Activated CD8-positive, alpha-beta memory T cell treated with anti-CD3 and anti-CD28 coated beads for 24 hours (primary cell): Measurements from ENCODE around the gene TEX264.

Experiments used
- DNase-seq: peaks from one replicate; pipeline ENCODE4 v3.0.0-alpha.2; 2020

Gene TEX264

GRCh38 chr3:51676102-51676640, 5.1 kb downstream of the TEX264 start:
- no peak for DNase-seq

DNA sequence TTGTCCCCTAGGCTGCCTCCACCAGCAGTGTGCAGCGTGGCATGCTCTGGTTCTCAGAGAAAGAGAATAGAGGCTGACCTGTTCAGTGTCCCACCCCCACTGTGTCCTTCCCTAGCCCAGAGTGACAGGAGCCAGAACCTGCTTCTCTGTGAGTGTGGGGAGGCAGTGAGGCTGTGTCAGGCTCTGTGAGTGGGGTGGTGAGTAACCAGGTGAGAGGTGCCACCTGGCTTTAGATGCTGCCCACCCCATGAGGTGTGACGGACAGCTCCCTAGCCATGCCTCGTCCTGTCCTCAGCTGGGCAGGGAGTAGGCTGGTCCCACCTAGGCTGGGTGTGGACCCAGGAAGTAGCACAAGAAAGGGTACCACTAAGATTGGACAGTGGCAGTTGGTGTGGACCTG, 6.3 kb downstream of the TEX264 start:
- no peak for DNase-seq

- no peak for DNase-seq
Measured at GRCh38 chr3:51678186-51678585, 7.1 kb downstream of the TEX264 start.

DNA sequence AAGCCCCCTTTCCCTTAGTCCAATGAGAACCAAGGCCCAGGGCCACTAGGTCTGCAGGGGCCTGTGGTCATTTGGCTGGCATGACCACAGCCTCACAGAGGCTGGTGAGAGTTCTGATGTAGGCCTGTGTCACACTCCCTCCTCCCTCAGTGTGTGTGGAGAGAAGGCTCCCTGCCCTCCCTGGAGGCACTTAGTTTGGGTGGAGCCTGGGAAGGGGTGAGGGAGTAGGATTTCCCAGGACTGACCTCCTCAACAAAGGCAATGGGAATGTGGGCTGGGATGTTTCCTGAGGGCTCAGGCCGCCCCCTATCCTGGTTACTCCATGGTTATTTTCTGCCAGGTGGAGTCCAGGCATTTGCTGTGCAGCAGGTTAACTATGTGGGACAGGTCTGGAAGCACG, 7.6 kb downstream of the TEX264 start:
- DNase-seq, result no peak

DNA sequence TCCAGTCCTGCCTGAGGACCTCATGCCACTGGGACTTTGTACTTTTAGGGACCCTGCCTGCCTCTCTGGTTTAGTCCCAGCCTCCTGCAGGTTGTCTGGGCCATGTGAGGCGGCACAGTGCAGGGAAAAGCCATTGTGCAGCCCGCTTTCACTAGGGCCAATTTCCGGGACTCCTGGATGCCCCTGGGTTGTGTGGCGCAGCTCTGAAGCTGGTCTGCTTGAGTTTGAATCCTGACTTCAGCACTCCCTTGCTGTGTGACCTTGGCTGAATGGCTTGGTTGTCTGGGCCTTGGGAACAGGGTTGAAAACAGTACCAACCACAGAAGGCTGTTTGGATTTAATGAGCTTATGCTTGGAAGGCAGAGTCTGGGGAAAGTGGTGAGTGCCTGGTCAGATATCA, 8.3 kb downstream of the TEX264 start:
- DNase-seq, result no peak

DNA sequence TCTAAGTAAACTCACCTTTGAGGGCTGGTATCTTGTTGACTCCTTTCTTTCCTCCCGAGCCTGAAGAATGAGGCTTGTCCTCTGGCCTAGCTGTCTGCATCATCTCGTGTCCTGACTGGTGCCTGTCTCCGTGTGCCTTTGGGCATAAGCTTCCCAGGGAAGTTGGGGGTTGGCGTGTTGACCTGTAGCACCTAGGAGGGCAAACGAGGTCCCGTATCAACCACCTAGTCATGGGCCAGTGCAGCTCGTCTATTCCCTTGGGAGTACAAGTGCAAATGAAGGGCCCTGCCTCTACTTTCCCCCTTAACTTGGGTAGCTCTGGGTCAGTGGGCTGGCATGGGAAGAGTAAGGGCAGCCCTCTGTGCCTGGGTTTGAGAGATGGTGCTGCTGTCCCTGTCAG, 8.7 kb downstream of the TEX264 start:
- no peak for DNase-seq

DNA sequence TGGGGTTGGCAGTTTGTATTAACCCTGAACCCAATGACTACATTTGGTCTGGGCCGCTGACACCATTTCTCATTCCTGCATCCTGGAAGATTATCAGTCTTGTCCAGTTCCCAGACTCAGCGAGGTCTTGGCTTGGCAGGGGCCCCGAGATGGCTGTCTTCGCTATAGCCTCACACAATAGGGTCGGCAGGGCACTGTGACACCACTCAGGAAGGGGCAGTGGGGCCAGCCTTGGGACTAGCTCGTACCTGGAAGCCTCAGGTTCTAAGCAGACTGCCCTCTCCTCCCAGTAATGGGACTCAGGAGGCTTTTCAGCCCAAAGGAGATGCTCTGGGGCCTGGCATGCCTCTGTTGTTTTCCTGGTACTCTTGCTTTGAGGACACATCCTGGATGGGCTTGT, 9.1 kb downstream of the TEX264 start:
- DNase-seq, result no peak

GRCh38 chr3:51680663-51681230, 9.7 kb downstream of the TEX264 start:
- no peak for DNase-seq

- no peak for DNase-seq
Measured at GRCh38 chr3:51681453-51681852, 10.4 kb downstream of the TEX264 start.

- peak; percentile 82 for DNase-seq
Measured at GRCh38 chr3:51682079-51682478, 11.0 kb downstream of the TEX264 start.

GRCh38 chr3:51682526-51682925, 11.5 kb downstream of the TEX264 start:
- no peak for DNase-seq

- no peak for DNase-seq
Measured at GRCh38 chr3:51683566-51683965, 12.5 kb downstream of the TEX264 start.

- no peak for DNase-seq
Measured at GRCh38 chr3:51684971-51685751, 14.1 kb downstream of the TEX264 start.

GRCh38 chr3:51686056-51686455, 15.0 kb downstream of the TEX264 start:
- DNase-seq, result no peak

- peak; percentile 87 for DNase-seq
Measured at GRCh38 chr3:51686512-51687215, 15.6 kb downstream of the TEX264 start.

GRCh38 chr3:51687431-51688205, 16.6 kb downstream of the TEX264 start:
- no peak for DNase-seq

DNA sequence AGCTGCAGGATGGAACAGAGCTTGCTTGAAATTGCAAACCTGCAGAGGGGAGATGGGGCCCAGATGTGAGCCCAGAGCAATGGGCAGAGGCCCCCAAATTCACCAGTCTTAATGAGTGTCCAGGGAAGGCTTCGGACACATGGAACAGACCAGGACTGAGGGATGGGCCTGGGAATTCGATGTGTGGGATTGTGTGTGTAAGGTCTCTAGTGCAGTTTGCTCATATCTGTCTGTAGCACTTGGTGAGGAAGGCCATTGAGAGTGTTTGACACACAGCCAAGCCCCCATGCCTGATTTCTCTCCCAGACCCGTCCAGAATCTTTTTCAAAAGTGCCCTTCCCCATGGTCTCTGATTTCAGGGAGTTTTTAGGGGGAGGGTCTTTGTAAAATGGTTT, 17.2 kb downstream of the TEX264 start:
- DNase-seq, result no peak

- DNase-seq, result no peak
Measured at GRCh38 chr3:51691021-51691420, 20.0 kb downstream of the TEX264 start.

DNA sequence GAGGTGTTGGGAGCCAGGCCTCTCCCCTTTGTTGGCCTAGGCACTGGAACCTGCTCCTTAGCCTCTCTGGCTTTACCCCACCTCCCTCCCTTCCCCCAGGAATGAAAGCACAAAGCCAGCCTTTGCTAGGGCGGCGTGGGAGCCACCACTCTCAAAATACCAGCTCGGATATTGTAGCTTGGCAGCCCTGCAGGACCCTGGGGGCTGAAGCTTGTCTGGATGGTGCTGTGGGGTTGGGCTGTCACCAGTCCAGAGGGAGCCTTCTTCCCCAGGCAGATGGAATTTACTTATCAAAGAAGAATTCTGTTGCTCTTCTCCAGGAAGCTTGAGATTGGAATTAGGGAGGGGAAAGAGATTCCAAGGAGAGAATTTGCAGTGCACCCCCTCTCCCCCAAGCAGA, 20.9 kb downstream of the TEX264 start:
- DNase-seq, result no peak

DNA sequence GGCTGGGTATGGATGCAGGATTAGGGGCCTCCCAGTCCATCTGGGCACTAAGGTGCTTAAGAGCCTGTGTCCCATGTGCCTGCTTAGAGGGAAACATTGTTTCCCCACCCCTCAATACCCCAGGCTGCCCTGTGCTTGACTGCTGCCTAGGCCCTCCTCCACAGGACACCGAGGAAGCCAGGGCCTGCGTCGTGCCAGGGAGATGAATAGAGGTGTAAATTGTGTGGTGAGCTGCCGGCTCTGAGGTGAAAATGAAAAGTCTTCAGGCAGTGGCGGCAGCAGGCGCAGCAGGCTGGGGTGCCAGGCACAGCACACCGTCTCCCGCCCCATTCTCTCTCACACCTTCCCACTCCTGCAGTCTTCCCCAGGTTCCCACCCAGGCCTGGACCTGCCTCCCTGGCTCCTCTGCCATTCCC, 21.9 kb downstream of the TEX264 start:
- no peak for DNase-seq

GRCh38 chr3:51696954-51697353, 25.9 kb downstream of the TEX264 start:
- no peak for DNase-seq

DNA sequence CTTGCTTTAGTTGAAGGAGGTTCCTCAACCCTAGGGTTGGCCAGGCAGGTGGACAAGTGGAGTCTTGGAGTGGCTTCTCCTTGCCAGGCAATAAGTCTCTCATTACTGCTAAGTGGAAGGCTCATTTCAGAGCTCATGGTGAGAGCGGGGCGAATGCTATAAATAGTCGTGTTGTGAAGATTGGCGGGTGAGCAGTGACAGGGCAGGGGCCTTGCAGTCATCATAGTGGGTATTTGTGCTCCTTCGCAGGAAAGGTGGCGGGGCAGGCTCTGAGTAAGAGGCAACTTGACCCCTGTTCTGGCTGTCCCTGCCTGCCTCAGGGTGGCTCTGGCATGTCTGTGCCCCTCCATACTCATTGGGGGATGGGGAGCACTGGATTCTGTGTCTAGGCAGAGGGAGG, 27.2 kb downstream of the TEX264 start:
- DNase-seq, result no peak

DNA sequence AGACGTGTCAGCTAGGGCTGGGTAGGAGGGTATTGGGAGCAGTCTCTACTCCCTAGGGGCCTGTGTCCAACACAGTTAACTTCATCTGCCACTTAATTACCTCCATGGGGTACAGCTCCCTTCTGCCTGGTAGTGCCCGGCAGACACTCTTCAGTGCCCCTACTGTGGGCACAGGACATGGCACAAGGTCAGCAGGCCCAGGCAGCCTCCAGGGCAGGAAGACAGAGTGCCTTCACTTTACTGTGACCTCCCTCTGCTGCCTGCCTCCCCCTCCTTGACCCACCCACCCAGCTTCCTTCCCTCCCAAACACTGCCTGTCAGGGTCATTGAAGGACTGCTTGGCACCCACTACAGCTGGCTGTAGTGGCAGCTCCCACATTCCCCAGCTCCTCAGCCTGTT, 29.4 kb downstream of the TEX264 start:
- no peak for DNase-seq
